ENCODE results near the gene NEU4.
"Not testable (repeated sequence)": the region's sequence is repeated elsewhere in the genome, so short reads cannot be mapped to it uniquely, and the experiment has no call there.

NEU4 gene

GRCh38 chr2:241813644-241814392 lies 4.8 kb downstream of the NEU4 start:
- no peak for DNase-seq (ENCODE audit: low read depth)

DNA sequence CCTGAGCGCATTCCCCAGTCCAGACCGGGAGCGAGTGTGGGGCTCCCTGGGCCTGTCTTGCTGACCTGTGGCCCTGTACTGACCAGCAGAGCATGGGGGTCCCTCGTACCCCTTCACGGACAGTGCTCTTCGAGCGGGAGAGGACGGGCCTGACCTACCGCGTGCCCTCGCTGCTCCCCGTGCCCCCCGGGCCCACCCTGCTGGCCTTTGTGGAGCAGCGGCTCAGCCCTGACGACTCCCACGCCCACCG lies 5.3 kb downstream of the NEU4 start:
- no peak for DNase-seq (ENCODE audit: low read depth)

DNA sequence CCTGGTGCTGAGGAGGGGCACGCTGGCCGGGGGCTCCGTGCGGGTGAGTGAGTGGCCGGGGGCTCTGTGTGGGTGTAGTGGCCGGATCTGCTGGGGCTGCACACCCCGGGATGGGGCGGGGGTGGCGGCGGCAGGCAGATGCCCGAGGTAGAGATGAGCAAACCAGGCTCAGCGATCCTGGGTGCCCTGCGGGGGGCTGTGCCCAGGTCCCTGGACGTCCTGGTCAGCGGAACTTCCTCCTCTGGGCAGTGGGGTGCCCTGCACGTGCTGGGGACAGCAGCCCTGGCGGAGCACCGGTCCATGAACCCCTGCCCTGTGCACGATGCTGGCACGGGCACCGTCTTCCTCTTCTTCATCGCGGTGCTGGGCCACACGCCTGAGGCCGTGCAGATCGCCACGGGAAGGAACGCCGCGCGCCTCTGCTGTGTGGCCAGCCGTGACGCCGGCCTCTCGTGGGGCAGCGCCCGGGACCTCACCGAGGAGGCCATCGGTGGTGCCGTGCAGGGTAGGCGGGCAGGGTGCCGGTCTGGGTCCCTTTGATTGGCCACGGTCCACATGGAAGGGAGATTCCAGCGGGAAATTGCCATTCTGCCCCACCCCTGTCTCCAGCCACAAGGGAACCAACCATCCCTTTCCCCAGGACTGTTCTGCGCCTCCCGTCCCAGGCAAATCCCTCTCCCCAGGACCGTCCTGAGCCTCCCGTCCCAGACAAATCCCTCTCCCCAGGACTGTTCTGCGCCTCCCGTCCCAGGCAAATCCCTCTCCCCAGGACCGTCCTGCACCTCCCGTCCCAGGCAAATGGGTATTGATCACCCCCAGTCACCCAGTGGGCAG lies 5.9 kb downstream of the NEU4 start:
- DNase-seq (ENCODE audit: low read depth): no peak

DNA sequence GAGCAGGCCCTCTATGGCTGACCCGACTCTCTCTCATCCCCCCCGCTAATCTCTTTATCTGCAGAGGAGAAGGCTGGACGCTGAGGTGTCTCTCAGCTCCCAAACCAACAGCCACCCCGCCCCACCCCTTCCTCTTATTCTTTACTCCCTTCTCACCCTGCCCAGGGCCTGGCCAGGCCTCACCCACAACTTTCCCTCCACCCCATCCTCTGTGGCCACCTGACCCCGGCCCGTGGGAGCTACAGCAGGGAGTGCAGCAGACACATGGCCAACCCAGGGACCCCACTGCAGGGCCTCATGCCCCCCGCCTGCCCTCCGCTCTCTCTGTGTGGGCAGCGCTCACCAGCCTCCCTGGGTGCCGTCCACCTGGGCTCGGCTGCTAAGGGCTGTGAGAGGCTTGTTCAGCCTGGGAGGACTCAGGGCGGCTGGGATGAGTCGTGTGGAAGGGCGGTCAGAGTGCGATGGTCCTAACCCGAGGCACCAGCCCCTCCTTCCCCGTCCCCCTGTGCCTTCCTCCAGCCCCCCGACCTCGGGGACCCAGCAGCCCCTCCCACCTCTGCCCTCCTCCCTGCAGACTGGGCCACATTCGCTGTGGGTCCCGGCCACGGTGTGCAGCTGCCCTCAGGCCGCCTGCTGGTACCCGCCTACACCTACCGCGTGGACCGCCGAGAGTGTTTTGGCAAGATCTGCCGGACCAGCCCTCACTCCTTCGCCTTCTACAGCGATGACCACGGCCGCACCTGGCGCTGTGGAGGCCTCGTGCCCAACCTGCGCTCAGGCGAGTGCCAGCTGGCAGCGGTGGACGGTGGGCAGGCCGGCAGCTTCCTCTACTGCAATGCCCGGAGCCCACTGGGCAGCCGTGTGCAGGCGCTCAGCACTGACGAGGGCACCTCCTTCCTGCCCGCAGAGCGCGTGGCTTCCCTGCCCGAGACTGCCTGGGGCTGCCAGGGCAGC lies 6.8 kb downstream of the NEU4 start:
- no peak for DNase-seq (ENCODE audit: low read depth)

DNA sequence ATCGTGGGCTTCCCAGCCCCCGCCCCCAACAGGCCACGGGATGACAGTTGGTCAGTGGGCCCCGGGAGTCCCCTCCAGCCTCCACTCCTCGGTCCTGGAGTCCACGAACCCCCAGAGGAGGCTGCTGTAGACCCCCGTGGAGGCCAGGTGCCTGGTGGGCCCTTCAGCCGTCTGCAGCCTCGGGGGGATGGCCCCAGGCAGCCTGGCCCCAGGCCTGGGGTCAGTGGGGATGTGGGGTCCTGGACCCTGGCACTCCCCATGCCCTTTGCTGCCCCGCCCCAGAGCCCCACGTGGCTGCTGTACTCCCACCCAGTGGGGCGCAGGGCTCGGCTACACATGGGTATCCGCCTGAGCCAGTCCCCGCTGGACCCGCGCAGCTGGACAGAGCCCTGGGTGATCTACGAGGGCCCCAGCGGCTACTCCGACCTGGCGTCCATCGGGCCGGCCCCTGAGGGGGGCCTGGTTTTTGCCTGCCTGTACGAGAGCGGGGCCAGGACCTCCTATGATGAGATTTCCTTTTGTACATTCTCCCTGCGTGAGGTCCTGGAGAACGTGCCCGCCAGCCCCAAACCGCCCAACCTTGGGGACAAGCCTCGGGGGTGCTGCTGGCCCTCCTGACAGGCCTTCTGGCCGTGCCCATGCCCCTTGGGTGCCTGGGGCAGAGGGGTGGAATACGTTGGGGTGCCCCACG lies 7.6 kb downstream of the NEU4 start:
- DNase-seq (ENCODE audit: low read depth): no peak

- DNase-seq (ENCODE audit: low read depth): no peak
Measured at GRCh38 chr2:241817126-241817820, 8.3 kb downstream of the NEU4 start.

DNA sequence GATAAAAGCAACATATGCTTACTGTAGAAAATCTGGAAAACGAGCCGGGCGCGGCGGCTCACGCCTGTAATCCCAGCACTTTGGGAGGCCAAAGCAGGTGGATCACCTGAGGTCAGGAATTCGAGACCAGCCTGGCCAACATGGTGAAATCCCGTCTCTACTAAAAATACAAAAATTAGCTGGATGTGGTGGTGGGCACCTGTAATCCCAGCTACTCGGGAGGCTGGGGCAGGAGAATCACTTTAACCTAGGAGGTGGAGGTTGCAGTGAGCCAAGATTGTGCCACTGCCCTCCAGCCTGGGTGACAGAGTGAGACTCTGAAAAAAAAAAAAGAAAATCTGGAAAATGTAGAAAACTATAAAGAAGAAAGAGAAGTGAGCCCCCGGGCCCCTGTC lies 8.8 kb downstream of the NEU4 start:
- DNase-seq (ENCODE audit: low read depth): not testable (repeated sequence)

GRCh38 chr2:241818229-241818942 lies 9.4 kb downstream of the NEU4 start:
- no peak for DNase-seq (ENCODE audit: low read depth)

GRCh38 chr2:241818943-241819270 lies 9.9 kb downstream of the NEU4 start:
- no peak for DNase-seq (ENCODE audit: low read depth)

- not testable (repeated sequence) for DNase-seq (ENCODE audit: low read depth)
Measured at GRCh38 chr2:241819947-241820624, 11.1 kb downstream of the NEU4 start.

- no peak for DNase-seq (ENCODE audit: low read depth)
Measured at GRCh38 chr2:241820625-241821384, 11.8 kb downstream of the NEU4 start.

DNA sequence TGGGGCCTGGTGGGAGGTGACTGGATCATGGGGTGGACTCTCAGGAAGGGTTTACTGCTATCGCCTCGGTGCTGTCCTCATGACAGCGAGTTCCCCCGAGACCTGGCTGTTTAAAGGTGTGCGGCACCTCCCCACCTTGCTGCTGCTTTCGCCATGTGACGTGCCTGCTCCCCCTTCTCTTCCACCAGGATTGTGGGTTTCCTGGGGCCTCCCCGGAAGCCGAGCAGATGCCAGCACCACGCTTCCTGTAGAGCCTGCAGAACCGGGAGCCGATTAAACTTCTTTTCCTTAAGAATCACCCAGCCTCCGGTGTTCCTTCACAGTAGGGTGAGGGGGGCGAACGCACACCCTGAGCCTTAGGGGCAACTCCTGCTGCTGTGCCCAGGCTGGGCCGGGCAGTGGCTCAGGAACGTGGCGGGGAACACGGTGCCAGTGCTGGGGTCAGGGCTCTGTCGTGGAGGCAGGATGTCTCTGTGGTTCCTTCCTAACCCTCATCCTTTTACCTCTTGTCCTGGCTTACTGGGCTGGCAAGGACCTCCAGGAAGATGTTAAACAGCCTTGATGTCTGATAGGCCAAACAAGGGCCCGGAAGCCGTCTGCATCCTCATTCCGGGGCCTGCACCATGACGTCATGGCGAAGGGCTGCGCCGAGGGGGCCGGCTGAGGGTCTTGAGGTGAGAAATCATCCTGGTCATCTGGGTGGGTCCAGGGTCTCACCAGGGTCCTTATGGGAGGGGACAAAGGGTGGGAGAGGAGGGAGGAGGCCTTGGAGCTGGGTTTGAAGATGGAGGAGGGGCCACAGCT lies 12.7 kb downstream of the NEU4 start:
- no peak for DNase-seq (ENCODE audit: low read depth)

DNA sequence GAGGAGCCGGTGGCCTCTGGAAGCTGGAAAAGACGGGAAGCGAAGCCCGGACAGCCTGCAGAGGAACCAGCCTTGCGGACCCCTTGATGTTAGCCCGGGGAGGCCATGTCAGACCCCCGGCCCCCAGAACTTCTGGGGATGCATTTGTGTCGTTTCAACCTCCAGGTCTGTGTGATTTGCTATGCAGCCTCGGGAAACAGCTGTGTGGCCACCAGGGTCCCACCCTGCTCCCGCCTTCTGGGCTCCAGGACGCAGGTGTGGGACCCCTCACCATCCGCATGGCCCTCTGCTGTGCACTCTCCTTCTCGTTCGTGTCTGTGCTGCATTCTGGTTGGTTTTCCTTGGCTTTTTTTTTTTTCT lies 13.3 kb downstream of the NEU4 start:
- DNase-seq (ENCODE audit: low read depth): no peak

- DNase-seq (ENCODE audit: low read depth): not testable (repeated sequence)
Measured at GRCh38 chr2:241823531-241824437, 14.8 kb downstream of the NEU4 start.

DNA sequence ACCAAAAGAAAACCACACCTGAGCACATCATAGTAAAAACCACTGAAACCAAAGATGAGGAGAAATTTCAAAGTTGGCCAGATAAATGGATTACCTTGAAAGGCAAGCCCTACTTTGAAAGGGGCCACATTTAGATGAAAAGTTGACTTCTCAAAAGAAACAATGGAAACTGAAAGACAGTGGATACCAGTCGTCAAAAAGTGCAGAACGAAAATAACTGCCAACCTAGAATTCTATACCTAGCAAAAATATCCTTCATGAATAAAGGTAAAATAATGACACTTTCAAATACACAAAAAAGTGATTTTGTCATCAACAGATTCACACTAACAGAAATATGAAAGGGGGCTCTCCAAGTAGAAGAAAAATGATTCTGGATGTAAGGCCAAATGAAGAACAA lies 18.4 kb downstream of the NEU4 start:
- DNase-seq (ENCODE audit: low read depth): no peak

- DNase-seq (ENCODE audit: low read depth): no peak
Measured at GRCh38 chr2:241833101-241833663, 24.2 kb downstream of the NEU4 start.
